HG02642 (cell line): ENCODE measurements around the gene MED13L.

Experiments used
- ATAC-seq: cut with Tn5 transposase; IDR thresholded peaks from one replicate; pipeline ENCODE4 v1.9.1; 2021; ENCODE audit warnings: mild to moderate bottlenecking; ENCODE audit not compliant: unreplicated experiment, poor library complexity

Gene MED13L

DNA sequence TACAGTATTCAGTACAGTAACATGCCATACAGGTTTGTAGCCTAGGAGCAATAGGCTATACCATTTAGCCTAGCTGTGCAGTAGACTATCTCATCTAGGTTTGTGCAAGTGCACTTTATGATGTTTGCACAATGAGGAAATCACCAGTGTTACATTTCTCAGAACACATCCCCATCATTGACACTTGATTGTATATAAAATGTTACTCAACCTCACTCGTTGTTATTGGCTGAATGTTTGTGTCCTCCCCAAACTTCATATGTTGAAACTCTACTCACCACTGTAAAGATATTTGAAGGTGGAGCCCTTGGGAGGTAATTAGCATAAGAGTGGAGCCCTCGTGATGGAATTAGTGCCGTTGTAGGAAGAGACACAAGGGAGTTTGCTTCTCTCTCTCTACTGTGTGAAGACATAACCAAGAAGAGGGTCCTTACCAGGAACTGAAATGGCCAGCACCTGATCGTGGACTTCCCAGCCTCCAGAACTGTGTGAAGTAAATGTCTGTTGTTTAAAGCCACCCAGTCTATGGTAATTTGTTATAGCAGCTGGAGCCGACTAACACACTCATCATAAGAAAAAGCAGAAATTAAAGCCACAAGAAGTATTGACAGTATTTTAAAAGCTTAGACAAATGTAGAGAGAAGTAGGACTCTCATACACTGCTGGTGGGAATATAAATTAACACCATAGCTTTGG, 3.2 kb upstream of the MED13L start:
- no peak for ATAC-seq

DNA sequence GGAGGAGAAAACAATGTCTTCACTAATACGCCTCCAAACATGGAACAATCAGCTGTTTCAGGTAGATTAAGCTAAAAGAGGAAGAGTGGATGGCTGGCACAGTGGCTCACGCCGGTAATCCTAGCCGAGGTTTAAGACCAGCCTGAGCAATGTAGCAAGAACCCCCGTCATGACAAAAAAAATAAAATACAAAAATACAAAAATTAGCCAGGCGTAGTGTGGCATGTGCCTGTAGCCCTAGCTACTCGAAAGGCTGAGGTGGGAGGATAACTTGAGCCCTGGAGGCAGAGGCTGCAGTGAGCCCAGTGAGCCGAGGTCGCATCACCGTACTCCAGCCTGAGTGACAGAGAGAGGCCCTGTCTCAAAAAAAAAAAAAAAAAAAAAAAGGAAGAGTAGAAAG, 1.2 kb upstream of the MED13L start:
- no peak for ATAC-seq

DNA sequence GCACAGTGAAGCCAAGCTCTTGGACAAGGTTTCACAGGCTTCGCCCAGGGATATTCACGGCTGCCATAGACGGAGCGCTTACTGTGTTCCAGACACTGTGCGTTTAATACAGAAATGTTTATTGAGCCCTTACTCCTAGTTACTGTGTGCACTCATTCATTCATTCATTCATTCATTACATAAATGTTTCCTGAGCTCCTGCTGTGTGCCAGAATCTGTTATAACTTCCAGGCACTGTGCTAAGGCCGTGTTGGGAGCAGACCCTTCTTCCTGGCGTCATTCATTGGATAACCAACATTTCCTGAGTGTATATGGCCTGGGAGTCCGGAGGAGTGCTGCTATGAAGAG, 760 bp upstream of the MED13L start:
- no peak for ATAC-seq

DNA sequence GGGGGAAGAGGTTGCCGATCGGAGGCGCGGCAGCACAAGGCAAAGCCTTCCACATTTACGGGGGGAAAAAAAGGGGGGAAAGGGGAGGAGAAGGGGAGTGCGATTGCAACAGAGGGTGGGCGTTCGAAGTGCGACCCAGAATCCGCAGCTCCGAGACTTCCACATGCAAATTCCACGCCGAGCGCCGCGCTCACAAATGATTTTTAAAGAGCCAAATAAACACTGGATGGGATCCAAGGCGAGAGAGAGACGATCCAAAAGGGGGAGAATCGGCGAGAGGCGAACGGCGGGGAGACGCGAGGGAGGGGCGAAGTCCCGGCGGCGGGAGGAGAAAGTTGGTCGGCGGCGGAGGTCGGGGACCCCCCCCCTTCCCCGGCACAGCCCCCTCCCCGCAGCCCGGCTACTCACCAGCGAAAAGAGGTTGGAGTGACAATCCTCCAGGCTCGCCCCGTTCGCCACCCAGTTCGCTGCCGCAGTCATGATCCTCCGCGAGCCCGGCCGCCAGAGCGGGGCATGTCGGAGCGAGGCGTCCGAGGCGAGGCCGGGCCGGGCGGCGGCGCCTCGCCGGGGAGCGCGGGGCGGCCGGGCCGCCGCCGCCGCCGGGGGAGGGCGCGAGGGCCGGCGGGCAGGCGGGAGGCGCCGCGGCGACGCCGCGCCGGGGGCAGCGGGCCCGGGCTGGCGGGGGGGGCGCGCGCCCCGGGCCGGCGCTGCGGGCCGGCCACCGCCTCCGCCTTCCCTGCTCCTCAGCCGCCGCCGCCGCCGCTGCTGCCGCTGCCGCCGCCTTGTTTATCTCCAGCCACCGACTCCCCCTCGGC, 634 bp downstream of the MED13L start:
- ATAC-seq = peak; percentile 34

DNA sequence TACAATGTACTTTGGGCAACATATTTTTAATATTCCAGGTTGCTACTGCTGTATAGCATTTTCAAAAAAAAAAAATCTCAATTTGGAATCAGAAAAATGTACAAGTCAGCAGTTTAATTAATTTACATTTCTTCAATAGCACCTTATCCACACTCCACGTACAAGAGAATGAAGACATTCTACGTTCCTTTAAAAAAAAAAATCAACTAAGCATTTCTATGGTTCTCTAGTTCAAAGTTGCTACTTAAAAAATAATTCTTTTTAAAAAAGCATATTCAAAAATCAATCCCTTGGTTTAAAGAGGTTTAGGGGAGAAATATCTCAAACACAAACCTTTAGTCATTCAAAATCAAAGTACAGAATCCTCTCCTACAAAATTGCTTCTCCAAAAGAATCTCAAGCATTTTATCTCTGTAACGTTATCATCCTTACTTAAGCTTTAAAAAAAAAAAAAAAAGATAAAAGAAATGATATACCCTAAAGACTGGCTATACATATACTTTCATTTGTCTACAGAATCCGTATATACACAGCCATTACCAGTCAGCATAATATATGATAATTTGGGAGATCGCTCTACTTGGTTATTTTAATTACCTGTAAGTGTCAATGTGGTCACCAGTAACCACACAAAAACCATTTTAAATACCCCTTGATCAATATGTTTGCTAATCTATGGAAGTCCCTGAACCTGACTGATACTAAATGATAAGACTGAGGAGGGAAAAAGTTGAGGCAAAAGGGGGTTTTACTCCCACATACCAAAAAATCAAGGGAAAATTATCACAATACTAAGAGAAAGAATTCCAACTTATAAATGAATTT, 2.7 kb downstream of the MED13L start:
- no peak for ATAC-seq

DNA sequence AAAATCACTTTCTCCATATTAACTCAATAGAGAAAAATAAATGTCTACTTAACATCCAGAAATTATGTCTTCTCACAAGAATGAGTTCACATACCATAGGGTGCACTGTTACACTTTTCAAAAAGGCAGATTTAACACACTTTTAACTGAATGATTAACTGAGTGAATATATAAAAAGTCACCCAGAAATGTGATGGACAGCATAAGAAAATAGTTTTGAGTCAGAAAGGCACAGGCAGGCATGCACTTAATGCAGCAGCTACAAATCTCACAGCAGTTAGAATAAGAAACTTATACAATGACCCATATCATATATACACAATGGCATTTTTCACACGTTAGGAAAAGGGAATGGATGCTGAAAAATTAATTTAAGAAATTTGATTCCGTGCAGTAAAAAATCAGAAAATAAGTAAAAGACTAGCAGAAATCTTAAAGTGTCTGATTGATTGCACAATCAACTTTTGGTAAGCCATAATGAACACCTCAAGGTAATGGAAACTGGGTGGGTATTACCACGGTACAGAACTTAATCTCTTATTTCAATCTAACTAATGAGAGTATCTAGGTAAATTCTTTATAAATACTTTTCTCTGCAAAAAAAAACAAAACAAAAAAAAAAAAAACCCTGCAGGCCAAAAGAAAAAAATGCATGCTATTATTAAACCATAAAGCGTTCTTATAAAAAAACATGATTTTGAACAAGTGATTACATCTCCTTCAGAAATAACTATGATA, 3.5 kb downstream of the MED13L start:
- ATAC-seq = no peak

DNA sequence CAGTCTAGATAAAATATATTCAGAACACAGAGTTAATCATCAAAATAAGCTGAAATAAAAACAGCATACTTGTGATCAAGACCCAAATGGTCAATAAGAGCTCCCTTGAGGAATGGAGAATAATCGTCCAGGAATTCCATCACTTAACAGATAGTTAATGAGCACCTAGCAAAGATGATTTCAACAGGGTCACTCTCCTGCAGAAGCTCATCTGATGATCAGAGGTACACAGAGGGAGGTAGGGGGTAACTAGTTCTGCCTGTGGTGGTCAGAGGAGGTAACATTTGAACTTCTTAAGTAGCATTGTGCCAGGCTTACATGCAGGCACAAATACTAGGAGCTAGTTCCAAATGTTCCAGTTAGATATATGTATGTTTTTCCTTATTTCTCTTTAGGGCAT, 9.5 kb downstream of the MED13L start:
- no peak for ATAC-seq

DNA sequence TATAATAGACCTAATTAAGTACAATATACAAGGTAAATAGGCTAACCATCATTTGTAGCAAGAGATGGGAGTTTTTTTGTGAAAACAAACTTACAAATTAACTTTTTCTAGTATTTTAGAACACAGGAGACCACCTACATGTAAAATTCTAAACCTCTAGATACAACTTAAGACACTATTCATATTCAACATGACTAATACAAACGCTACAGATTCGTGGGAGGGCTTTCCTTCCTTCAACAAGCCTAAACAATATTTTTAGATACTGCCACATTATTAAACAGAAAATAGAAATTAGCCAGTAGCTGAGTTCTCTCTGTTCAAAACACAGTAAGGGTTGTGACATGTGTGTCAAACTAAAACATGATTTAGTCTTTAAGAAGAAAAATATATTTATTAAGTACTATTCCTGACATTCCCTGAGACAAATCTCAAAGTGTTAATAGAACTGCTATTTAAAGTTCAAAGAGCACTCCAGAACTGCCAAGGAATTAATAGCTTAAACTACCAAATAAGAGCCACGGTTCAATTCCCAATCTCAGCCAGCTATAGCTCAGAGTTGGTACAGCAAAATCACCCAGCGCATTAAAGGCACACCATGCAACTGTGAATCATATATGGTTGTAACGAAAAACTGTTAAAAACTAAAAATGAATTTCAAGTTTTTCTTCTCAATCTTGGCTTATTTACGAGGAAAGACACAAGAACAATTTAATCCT, 10.7 kb downstream of the MED13L start:
- no peak for ATAC-seq

DNA sequence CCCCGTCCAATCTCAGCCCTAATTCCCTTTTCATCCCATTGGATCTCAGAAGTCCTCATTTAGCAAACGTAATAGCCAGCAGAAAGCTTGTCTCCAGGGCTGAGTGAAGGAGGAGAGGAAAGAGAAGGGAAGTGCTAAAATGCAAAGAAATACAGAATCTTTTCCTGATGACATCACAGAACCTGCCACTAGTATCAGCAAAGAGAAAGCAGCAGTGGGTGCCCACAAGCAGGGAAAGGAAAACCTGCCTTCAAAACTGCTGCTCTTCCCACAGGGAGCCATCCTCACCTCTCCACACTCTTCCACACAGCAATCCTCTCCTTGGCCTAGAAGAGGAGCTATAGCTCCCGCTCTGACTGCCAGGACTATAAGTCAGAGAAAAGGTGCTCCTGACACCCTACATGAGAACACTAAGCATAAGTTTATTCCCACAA, 11.3 kb downstream of the MED13L start:
- no peak for ATAC-seq

DNA sequence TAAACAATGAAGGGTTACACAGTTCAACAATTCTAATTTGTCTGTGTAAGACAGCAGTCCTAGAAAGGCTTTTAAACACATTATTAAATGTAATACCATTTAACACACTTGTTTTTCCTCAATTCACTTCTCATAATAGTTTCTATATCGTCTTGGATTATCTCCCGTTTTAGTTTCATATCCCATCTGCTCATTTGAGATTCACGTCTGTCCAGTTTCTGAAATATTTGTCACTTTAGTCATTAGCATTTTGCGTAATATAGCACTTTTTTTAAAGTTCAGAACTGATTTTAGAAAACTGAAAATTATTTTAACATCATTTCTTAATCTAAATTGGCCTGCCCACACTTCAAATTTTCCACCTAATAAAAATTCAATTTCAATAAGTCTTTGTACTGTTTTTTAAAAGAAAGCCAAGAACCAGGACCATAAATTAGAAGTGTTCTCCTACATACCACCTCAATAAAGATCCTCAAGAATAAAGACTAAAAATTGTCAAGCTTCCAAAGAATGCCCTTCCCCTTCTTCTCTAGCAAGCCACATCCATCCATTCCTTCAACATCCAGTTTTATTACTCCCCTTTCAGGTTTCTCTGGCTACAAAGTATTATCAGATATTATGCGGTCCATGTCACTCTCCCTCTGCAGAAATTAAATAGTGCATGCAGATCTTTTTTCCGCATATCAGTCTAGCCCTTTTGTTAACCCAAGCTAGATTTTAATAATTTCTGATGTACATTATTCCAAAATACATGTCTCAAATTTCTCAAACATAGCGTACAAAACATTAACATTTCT, 11.9 kb downstream of the MED13L start:
- ATAC-seq = no peak

DNA sequence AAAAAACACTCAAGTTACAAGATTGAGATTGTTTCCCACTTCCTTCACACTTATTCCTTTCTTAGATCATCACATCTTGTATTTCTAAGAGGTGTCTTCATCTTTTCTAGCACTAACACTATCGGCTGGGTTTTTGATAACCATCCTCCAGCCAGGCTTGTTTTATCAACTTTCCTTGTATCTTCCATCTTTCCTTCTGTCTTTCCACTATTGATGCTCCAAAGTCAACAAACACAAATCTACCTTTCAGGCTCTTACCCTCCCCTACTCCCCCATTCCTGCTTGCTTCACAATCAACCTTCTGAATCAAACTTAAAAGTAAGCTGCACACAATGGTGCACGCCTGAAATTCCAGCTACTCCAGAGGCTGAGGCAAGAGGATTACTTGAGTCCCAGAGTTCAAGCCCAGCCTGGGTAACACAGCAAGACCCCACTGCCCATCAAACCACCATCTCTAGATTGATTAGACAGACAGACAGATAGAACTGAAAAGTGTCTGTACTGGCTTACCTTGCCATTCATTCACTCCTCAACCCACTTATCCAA, 12.9 kb downstream of the MED13L start:
- no peak for ATAC-seq

DNA sequence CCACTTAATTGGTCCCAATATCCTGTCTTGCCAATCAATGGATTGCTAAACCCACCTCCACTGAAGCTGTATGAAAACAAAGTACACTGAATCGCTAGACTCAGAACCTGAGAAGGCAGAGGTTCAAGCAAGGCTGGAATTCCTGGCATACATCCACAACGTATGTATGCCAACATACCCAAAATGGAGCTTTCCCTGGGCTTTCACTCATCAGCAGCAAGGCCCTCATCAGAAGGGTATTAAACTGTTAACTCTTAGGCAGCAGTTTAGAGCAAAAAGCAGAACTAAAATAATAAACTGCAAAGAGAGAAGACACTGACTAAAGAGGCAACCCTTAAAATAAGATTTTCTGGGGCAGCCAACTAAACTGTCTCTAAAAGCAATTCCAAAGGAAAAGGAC, 13.6 kb downstream of the MED13L start:
- no peak for ATAC-seq

DNA sequence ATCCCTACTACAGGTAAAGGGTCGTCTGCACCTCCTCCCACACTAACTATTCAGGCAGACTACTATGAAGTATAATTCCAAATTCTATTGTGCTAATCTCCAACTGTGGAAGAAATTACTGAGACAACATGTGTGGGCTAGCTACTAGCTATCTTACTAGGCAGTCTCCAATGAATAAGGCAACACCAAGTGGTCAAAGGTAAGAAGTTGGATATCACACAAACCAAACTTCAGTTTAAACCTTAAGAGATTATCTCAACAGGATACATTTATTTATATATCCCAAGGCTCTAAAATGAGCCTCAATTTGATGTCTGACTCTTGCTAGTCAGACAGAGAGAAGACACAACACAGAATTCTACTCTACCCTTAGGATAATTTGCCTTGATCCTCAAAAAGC, 14.1 kb downstream of the MED13L start:
- no peak for ATAC-seq

DNA sequence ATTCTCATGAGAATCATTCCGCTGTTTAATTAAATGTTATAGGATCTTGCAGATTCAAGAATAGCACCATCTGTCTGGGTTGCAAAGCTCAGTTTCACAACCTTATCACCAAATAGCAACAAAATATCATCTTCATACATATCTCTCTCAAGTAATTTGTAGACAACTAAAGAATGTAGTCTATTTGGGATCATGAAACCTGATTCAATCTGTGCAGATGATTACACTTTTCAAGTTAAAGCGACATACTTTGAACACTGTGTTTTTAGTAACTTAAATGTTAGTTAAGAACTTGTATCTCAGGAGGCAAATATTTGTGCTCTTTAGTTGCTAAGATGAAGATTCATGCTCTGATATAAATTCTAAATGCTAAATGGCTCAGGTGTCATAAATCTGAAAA, 14.8 kb downstream of the MED13L start:
- no peak for ATAC-seq

DNA sequence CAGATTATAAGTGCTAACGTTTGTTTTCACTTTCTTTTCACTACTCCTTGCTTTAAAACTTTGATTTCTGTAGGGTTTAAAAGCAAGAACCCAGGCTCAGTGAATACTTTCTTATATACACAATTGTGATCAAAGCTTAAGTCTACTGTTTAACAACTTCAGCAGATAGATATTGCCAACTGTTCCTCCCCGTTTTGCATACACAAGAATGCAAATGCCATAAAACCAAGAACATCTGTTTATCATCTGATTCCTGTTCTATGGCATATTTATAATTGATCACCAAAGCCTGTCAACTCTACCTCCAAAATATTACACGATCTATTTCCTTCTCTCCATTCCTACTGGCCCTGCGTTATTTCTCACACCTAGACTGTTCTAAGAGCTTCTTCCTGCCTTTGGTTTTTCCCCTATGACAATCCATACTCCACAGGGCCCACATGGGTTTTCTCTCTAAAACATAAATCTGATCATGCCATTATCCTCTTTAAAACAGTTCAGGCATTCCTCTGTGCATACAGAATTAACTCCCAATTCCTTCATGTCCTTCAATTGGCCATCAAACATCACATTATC, 15.9 kb downstream of the MED13L start:
- ATAC-seq = no peak

DNA sequence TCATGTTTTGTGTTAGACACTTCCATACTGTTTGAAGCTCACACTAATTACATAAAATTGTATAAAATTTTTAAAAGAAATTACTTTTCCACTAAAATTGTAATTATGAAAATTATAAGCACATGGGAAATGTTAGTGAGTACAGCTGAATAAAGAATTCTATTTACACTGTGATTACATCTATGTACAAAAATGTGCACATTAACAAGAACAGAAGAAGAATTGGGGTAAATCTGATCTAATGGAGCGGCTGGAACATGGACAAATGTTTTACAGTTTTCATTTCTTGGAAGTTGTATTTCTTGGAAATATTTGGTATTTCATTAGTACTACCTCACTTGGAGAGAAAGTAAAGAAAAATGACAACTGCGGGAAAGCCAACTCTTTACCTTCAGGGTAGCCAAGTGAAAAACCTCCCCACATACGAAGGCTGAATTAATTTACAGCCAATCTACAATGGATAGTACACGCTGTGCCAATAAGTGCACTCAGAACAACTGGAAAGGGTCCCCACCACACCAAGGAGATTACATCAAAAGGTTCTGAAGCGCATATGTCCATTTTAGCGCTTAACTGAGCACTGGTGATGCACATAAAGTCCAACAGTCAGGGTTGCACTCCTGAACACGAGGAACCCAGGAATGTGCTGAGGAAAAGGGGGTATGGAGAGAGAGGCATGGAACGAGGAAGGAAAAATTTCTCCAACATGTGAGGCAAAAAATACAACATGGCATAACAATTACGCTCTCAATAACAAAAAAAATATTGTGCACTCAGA, 17.5 kb downstream of the MED13L start:
- no peak for ATAC-seq

DNA sequence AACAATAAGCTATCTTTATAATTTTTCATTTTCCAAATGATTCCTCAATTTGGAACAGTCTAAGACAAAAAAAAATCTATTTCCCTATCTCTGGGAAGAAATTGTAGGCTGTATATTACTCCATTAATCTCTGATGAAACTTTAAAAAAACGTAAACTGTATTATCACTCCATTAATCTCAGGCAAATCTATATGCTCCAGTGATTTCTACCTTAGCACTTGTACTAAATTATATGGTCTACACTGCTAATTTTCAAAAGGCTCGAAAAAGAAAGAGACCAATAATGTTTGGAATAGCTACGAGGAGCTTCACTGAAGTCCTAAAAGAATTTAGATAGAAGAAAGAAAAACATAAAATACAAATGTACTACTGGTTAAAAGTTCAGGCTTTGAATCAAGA, 19.7 kb downstream of the MED13L start:
- no peak for ATAC-seq

DNA sequence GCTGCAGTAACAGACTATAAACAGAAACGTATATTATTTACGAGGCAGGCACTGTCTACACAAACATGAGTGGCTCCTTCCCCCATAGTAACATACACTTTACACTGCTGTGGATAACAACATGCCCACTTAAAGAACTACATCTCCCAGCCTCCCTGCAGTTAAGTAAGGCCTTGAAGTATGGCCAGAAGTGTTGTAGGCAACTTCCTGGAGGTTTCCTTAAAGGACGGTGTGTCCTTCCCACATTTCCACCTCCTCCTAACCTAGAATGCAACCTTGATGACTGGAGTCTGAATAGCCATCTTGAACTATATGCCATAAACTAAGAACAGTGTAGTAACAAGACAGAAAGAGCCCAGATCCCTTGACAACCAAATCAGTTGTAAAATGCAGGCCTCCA, 20.3 kb downstream of the MED13L start:
- no peak for ATAC-seq
